D721Med (cell line): ENCODE data around the gene HRH3.

Source experiments
- DNase-seq: peaks from one replicate; pipeline ENCODE4 v3.0.0; 2011; ENCODE audit warnings: low spot score; ENCODE audit not compliant: insufficient read length
- FAIRE-seq: peaks from 2 replicates; lab custom pipeline; 2011; peaks lifted over from hg19 to GRCh38; lab: Jason Lieb, UNC
- TF ChIP-seq, protein P1 (sequence below): IDR thresholded peaks from 2 replicates; pipeline ENCODE4 v1.5.1; 2012; ENCODE audit warnings: mild to moderate bottlenecking, control low read depth; ENCODE audit not compliant: insufficient read depth; ENCODE audit errors: missing control alignments

The HRH3 gene

DNA sequence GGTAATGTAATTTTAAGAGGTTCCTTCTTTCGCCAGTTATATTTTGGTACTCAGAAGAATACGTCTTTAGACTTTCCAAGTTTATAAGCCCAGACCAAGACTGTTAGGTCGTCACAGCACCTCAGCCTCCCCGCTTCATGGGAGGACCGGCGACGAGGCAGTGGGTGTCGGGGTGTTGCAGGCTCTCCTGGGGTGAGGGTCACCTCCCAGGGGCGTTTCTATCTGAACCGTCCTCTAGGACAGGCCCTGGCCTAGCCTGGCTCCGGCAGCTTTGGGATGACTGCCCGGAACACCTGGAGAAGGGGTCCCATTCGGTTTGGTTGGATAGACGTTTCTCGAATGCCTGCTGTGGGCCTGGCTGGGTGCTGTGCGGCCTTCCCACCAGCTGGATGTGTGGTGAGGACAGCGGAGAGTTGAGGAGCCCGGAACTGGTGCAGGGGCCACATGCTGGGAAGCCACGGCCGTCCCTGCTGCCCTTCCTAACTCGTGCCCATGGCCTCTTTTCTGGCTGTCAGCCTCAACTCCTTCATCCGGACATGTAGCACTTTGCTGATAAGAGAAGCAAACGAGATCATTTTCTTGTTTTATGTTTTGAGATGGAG lies 19.3 kb upstream of the HRH3 start:
- DNase-seq, result no peak
- FAIRE-seq, result no peak

DNA sequence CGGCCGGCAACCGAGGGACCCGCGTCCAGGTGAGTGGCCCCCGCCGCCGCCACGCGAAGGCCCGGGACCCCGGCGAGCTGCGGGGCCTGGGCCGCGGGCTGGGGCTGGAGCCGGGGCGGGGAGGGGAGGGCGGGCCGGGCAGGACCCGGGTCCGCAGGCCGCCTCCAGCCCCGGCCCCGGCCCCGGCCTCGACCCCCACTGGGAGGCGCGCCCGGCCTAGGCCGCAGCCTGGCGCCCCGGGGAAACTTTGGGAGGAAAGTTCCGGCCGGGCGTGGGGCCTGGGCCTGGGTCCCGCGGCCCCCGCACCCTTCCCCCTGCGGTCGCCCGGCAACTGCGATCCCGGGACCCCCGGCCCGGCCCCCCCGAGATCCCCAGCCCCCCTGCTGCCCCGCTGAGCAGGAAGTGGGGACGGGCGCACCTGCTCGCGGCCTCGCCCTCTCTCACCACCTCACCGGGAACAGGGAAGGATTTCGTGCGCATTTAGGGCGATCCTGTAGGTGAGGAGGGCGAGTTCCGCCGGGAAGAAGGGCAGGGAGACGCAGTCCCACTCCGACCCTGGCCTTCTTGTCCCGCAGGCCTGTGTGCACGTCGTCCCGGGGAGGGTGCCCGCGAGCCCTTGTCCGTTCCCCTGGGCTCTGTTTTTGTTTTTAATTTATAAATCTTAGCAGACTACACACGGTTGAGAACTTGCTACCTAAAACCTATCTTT lies 18.6 kb upstream of the HRH3 start:
- FAIRE-seq (no peak), DNase-seq (no peak)
- TF ChIP-seq, protein P1, sequence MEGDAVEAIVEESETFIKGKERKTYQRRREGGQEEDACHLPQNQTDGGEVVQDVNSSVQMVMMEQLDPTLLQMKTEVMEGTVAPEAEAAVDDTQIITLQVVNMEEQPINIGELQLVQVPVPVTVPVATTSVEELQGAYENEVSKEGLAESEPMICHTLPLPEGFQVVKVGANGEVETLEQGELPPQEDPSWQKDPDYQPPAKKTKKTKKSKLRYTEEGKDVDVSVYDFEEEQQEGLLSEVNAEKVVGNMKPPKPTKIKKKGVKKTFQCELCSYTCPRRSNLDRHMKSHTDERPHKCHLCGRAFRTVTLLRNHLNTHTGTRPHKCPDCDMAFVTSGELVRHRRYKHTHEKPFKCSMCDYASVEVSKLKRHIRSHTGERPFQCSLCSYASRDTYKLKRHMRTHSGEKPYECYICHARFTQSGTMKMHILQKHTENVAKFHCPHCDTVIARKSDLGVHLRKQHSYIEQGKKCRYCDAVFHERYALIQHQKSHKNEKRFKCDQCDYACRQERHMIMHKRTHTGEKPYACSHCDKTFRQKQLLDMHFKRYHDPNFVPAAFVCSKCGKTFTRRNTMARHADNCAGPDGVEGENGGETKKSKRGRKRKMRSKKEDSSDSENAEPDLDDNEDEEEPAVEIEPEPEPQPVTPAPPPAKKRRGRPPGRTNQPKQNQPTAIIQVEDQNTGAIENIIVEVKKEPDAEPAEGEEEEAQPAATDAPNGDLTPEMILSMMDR, result no peak

More for the DNA sequence above, 19.3 kb upstream of the HRH3 start:
- TF ChIP-seq, protein P1, result no peak

DNA sequence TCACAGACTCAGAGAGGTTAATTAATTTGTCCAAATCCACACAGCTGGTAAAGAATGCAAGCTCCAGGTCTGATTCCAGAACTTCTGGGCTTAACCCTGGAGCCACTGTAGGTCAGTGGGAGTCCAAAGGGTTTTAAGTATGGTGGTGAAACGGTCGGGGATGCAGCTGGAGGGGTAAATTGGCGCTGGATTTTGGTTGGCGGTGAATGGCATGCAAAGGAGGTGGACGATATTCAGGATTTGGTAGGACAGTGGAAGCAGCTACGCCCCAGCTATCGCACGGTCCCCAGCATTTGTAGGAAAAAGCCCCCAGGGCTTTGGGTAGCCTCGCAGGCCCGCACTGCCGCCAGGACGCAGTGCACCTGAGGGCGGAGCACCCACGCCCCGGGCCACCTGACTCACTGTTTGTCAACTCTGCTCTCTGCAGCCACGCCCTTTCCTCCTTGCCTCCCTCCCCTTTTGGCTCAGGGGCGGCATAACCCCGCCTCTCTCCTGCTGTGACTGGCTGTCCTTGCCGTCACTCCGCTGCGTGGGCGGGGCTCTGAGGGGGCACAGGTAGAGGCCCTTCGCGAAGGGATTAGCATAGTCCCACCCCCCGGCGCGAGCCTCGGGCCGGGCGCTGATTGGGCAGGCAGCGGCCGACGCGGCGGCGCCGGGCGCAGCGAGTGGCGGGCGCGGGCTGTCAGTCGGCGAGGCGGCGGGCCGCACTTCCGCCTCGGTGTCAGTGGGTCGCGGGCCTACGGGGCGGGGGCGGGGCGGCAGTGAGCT lies 17.9 kb upstream of the HRH3 start, which contains the start of gene OSBPL2:
TSS of gene OSBPL2 (plus strand) at position 721 of the 768 bp plus-strand sequence. CDS start 17,664 bp downstream, outside the sequence.
- peak; percentile 100 for DNase-seq
- TF ChIP-seq, protein P1, result no peak
- FAIRE-seq, result no peak

DNA sequence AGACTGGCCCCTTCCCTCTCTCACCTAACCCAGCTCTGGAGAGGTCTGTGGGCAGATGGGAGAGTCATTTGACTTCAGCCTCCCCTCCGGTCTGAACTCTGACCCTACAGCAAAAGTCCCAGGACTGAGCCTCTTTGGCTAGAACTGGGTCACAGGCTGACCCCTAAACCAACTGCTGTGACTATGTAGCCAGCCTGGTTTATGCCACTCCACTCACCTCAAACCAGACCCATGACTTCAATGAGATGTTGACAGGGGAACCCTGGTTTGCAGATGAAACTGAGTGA lies 17.4 kb upstream of the HRH3 start:
- no peak for FAIRE-seq
- TF ChIP-seq, protein P1, result no peak
- DNase-seq, result no peak

DNA sequence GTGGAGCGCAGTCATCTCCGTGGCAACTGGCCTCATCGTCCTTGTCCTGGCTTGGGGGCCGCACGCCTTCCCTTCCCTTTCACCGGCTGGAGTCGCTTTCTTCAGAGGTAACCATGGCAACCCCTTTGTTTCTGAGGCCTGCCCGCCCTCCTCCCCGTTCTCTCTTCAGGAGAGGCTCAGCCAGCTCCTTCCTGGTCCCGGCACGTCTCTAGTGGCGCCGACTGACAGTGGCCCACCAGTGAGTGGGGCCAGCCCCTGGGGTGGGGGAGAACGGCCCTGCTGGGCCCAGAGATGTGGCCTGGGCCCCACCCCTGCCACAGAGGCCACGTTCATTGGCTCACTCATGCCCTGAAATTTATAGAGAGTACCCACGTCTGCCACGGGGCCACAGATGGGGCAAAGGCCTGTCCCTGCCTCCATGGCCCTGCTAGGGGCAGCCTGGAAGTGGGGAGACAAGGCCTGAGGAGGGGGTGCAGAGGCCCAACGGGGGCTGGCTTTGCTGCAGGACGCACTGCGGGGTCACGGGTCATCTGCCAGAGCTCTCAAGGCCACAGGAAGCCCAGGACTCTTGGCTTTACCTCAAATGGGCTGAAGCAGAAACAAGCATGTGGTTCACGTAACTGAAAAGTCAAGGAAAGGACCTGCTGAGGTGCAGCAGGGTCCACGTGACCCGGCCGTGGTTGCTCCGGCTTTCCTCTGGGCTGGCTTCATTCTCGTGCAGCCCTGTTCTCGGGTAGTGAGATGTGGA lies 16.9 kb upstream of the HRH3 start:
- FAIRE-seq, result no peak
- TF ChIP-seq, protein P1, result no peak
- DNase-seq, result no peak

DNA sequence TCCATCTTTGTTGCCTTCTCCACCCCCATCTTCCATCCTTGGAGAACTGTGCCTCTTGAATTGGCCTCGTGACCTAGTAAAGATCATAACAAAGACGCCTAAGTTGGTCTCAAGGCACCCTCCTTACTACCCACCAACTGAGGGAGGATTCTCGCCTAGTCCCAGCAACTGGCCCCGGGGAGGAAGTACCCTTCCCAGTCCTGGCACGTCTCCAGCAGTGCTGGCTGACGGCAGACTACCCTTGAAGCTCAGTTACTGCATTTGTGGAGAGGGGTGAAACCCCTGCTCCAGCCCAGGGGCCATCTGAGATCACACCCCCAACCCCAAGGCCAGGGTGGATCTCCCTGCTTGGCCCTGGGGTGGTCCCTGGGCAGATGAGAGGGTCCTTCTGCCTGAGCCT lies 16.1 kb upstream of the HRH3 start:
- no peak for FAIRE-seq
- TF ChIP-seq, protein P1, result no peak
- no peak for DNase-seq
